Subcutaneous adipose tissue (tissue), 4 donors: ENCODE measurements around the gene TDRD9. TPM values are rescaled to one million over a fixed set of nuclear protein-coding genes. Genes with fewer than 3 reads are reported as not detected.

Experiments used
- total RNA-seq, 4 donors: library from RNA; depleted of rRNA; stranded (reverse); fragments of >200 nt; gene quantifications; one replicate each; pipeline ENCODE4 v1.1.0, GENCODE V29; 2016
- TF ChIP-seq, protein P1 (sequence below): fragments of 450-650 bp; IDR thresholded peaks from one replicate; pipeline ENCODE4 v1.5.1; 2016; ENCODE audit warnings: low read depth, mild to moderate bottlenecking, control low read depth, antibody characterized with exemption, moderate library complexity

TDRD9 gene
- total RNA-seq, 4 donors from 2014 or later, result 0.38 to 3.9 (median 1.2) TPM

DNA sequence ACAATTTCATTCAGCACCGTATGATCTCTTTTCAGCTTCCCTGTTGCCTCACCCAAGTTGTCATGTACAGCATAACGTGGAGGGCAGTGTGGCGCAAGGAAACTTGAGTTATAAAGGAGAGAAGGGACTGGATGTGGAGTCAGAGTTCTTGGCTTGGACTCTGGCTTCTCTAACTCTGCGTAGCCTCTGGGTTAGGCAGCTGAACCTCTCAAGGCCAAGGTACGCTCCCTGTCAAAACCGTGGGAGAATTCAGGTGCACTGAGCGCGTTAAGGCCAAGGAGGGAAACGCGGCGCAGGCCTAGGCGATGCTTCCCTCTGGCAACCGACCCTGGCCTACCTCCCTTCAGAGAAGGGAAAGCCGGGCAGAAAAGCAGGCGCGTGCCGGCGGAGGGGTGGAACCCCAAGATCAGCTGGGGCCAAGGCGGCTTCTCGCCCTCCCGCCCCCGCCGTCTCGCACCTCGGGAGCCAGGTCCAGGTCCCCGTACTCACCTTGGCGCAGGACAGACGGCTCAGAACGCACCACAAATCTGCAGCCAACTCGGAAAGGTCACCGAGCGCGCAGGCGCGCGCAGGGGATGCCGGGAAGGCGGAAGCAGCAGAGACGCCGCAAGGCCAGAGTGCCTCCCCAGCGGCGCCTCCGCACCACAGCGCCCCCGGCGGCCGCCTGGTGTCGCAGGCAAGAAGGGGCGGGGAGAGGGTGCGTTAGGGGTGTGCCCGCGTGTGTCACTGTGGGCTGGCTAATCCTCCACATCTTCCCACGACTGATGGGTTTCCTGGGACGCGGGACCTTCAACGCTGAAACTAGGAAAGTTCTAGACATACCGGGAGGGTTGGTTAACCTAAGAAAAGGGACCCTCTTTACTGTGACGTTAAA lies 7.0 kb upstream of the TDRD9 start:
- TF ChIP-seq, protein P1, sequence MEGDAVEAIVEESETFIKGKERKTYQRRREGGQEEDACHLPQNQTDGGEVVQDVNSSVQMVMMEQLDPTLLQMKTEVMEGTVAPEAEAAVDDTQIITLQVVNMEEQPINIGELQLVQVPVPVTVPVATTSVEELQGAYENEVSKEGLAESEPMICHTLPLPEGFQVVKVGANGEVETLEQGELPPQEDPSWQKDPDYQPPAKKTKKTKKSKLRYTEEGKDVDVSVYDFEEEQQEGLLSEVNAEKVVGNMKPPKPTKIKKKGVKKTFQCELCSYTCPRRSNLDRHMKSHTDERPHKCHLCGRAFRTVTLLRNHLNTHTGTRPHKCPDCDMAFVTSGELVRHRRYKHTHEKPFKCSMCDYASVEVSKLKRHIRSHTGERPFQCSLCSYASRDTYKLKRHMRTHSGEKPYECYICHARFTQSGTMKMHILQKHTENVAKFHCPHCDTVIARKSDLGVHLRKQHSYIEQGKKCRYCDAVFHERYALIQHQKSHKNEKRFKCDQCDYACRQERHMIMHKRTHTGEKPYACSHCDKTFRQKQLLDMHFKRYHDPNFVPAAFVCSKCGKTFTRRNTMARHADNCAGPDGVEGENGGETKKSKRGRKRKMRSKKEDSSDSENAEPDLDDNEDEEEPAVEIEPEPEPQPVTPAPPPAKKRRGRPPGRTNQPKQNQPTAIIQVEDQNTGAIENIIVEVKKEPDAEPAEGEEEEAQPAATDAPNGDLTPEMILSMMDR, result no peak

DNA sequence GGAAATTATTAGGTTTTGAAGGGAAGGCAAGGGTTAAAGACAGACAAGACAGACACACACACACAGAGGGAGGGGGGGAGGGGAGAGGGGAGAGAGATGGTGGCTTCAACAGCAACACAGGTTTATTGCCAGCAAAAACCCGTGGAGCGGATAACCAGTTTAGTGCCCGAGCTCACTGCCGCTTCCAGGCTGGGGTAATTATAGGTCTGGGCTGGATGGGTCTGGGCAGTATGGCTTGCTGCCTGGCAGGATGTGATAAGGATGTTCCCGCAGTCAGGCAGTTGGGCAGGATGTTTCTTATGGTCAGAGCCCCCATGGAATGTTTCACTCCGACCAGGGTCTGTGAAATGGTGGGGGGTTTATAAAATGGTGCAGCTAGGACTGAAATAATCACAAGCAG lies 4.4 kb upstream of the TDRD9 start:
- TF ChIP-seq, protein P1, result no peak

DNA sequence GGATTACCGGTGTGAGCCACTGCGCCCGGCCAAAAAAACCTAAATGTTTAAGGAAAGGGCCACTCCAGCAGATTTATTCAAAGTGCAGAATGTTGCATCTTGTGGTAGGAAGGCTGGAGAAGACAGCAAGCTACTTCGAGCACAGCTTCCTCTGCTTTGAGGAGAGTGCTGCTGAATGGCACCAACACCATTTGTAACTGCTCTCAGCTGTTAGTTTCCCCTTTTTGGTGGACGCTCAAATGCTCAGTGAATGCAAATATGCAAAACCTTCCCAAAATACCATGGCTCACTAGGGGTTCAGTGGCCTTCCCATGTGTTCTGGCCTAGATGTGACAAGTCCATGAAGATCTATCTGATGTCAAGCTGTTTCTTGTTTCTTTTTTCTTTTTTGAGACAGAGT lies 2.9 kb upstream of the TDRD9 start:
- TF ChIP-seq, protein P1, result no peak

DNA sequence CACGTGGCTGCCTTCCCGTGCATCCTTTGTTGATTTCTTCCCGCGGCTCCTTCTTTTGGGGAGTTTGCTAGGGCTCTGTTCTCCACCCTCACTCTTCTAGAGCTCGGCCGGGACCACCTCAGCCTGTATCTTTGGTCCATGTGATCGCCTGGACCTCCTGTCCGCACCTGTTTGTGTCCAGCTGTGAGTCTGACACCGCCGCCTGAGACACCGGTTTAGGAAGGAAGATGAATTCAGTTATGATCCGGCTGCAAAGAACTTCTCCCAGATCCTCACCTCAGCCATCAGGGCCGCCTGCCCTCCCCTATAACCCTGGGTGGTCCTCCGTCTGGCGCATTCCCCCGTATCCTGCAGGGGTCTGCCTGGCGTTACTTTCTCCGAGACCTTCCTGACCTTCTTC lies 690 bp upstream of the TDRD9 start:
- TF ChIP-seq, protein P1, result no peak

DNA sequence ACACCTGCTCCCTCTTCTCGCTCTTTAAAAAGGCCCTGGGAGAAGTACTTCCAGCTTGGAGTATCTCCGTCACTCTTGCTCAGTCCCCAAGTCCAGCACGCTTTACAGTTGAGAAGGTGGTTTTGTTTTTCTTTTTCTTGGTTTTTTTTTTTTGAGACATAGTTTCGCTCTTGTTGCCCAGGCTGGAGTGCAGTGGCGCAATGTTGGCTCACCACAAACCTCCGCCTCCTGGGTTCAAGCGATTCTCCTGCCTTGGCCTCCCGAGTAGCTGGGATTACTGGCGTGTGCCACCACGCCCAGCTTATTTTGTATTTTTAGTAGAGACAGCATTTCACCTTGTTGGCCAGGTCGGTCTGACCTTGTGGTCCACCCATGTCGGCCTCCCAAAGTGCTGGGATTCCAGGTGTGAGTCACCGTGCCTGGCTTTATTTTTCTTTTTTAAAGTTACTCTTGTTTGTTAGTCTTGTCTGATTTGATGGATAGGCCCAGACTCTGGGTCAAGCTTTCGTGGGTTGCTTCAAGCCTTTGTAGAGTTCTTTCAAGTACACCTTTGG lies 1.9 kb downstream of the TDRD9 start:
- TF ChIP-seq, protein P1, result no peak

DNA sequence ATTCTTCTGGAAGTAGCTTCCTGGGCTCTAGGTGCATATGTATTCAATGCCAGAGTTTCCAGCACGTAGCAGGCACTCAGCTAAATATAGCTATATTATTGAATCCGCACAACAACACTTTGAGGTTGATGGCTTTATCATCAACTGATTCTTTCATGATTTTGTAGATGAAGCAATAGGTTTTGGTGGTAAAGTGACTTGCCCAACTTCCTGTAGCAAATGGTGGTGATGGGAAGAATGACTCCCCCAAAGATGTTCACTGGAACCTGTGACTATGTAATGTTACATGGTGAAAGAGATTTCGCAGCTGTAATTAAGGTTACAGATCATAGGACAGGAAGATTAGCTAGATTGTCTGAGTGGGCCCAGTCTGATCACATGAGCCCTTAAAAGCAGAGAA lies 3.2 kb downstream of the TDRD9 start:
- TF ChIP-seq, protein P1, result no peak

DNA sequence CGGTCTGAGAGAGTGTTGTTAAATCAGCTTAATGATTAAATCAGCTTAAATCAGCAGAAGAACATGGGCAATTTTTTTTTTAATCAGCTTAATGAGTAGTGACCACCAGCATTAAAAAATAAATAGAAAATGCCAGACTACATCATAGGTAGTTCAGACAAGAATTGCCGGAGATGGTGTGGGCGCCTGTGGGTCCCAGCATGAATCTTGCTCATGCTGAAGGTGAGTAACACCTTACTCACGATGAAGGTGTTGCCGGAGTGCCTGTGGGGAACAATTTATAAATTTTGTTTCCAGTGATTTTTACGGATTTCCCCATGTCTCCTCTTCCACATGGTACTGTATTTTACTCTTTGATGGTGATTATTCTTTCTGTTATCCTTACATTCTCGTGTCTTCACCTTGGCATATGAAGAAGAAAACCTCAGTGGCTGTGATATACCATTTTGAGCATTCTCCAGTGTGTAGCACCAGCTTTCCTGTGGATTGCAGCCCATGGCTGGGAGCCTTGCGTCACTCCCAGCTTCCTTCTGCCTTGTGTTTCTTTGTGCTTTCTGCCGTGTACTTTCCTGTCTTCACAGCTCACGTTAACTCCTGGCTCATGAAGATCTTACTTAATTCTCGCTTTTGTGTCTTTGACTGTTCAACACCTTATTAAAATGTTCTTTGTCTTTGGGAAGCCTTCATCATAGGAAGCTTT lies 4.7 kb downstream of the TDRD9 start:
- TF ChIP-seq, protein P1, result no peak
